DND-41 (cell line): Measurements from ENCODE around the gene NOD2.

ENCODE experiments used
- ATAC-seq: fragments of 200-7000 bp; cut with Tn5 transposase; 3 replicates; pipeline ENCODE4 v1.9.1; 2021; ENCODE audit warnings: low read depth; ENCODE audit not compliant: insufficient read depth
- DNase-seq: peaks from one replicate; pipeline ENCODE4 v3.0.0-alpha.2; 2020
- H2AFZ ChIP-seq: 2 replicates; pipeline ENCODE4 v1.6.0; 2012; ENCODE audit warnings: low read depth, low read length
- H3K27ac ChIP-seq: 2 replicates; pipeline ENCODE4 v1.5.1; 2012; ENCODE audit warnings: low read length, inconsistent platforms
- H3K27me3 ChIP-seq: fragments of 200-600 bp; sonication (generic); 2 replicates; pipeline ENCODE4 v1.6.0; 2012; ENCODE audit warnings: low read length, mild to moderate bottlenecking, inconsistent platforms; ENCODE audit not compliant: insufficient read depth, poor library complexity
- H3K36me3 ChIP-seq: 2 replicates; pipeline ENCODE4 v1.5.1; 2012; ENCODE audit warnings: low read length, inconsistent platforms; ENCODE audit not compliant: insufficient read depth
- H3K4me1 ChIP-seq: 2 replicates; pipeline ENCODE4 v1.5.1; 2012; ENCODE audit warnings: mild to moderate bottlenecking, low read length; ENCODE audit not compliant: insufficient read depth
- H3K4me2 ChIP-seq: 2 replicates; pipeline ENCODE4 v1.6.0; 2012; ENCODE audit warnings: mild to moderate bottlenecking, moderate library complexity, low read length, inconsistent platforms; ENCODE audit not compliant: insufficient read depth
- H3K4me3 ChIP-seq, 2 experiments: fragments of 200-600 bp in 1 of 2; shearing (Covaris generic) in 1 of 2; 2 replicates each; pipeline ENCODE4 v1.5.1; 2012 to 2016; ENCODE audit warnings: inconsistent platforms in 2 of 2, low read length in 2 of 2, mild to moderate bottlenecking in 2 of 2, low read depth in 1 of 2, moderate library complexity in 1 of 2
- H3K79me2 ChIP-seq: 2 replicates; pipeline ENCODE4 v1.6.0; 2012; ENCODE audit warnings: low read length, inconsistent platforms; ENCODE audit not compliant: insufficient read depth
- H3K9ac ChIP-seq: 2 replicates; pipeline ENCODE4 v1.6.0; 2012; ENCODE audit warnings: low read depth, mild to moderate bottlenecking, inconsistent platforms, low read length, moderate library complexity
- H3K9me3 ChIP-seq: 2 replicates; pipeline ENCODE4 v1.5.1; 2012; ENCODE audit warnings: low read length, moderate library complexity, mild to moderate bottlenecking, inconsistent platforms; ENCODE audit not compliant: insufficient read depth, severe bottlenecking
- H4K20me1 ChIP-seq: 2 replicates; pipeline ENCODE4 v1.6.0; 2012; ENCODE audit warnings: low read length; ENCODE audit not compliant: insufficient read depth
- CTCF ChIP-seq: IDR thresholded peaks from 2 replicates; pipeline ENCODE4 v1.5.1; 2012; ENCODE audit warnings: borderline replicate concordance, low read length, moderate library complexity, mild to moderate bottlenecking; ENCODE audit not compliant: poor library complexity, severe bottlenecking; ENCODE audit errors: extremely low read depth
- EZH2 ChIP-seq: IDR thresholded peaks from 3 replicates; pipeline ENCODE4 v1.6.1; 2012; ENCODE audit warnings: borderline replicate concordance, low read depth, mild to moderate bottlenecking, moderate library complexity, low read length, inconsistent platforms; ENCODE audit not compliant: severe bottlenecking

The NOD2 gene

GRCh38 chr16:50747207-50747956, 54.0 kb downstream of the NOD2 start:
- Histone ChIP-seq H3K79me2 (peaks cover 9% of the 10 kb centered on the region; the same call in 1 of the 2 replicates), H2AFZ (peak overlapping the region; percentile 63), H3K9me3 (no peaks in the 10 kb centered on the region), H3K9ac (peak overlapping the region; percentile 50), H3K4me1 (peaks cover 51% of the 10 kb centered on the region), H4K20me1 (no peaks in the 10 kb centered on the region), H3K4me3 (peak overlapping the region in 1 of 2 experiments; percentile 32; a peak in 2 of 4 replicates), H3K27me3 (no peaks in the 10 kb centered on the region), H3K27ac (peak overlapping the region; percentile 81), H3K4me2 (peak overlapping the region; percentile 60), H3K36me3 (peaks cover 20% of the 10 kb centered on the region; the same call in 1 of the 2 replicates)
- ATAC-seq (peak; percentile 91), DNase-seq (peak; percentile 47)
- TF ChIP-seq CTCF (peak; percentile 70), EZH2 (no peak)

- H3K27me3 ChIP-seq: no peaks in the 10 kb centered on the region
- no peak overlapping the region for H3K4me3 ChIP-seq
- DNase-seq (no peak), ATAC-seq (no peak)
- H3K9me3 ChIP-seq: no peaks in the 10 kb centered on the region
- 0 out of 2 replicates have a peak, but pooled peaks cover 6% of the 10 kb centered on the region for H3K79me2 ChIP-seq
- TF ChIP-seq EZH2 (no peak), CTCF (no peak)
- H3K4me1 ChIP-seq: peaks cover 21% of the 10 kb centered on the region
- no peak overlapping the region for H3K27ac ChIP-seq
- no peak overlapping the region for H2AFZ ChIP-seq
- H3K36me3 ChIP-seq: peaks cover 41% of the 10 kb centered on the region
- H3K4me2 ChIP-seq: no peak overlapping the region
- H3K9ac ChIP-seq: no peak overlapping the region
- H4K20me1 ChIP-seq: no peaks in the 10 kb centered on the region
Observed at GRCh38 chr16:50751528-50751927, 58.1 kb downstream of the NOD2 start.

- DNase-seq (no peak), ATAC-seq (no peak)
- no peak overlapping the region for H3K4me2 ChIP-seq
- H3K27me3 ChIP-seq: no peaks in the 10 kb centered on the region
- H4K20me1 ChIP-seq: no peaks in the 10 kb centered on the region
- H3K79me2 ChIP-seq: 0 out of 2 replicates have a peak, but pooled peaks cover 6% of the 10 kb centered on the region
- H3K9ac ChIP-seq: no peak overlapping the region
- no peak overlapping the region for H3K27ac ChIP-seq
- no peak overlapping the region for H3K4me3 ChIP-seq
- no peak overlapping the region for H2AFZ ChIP-seq
- H3K9me3 ChIP-seq: no peaks in the 10 kb centered on the region
- H3K4me1 ChIP-seq: peaks cover 10% of the 10 kb centered on the region
- no peak for TF ChIP-seq CTCF
- no peak for TF ChIP-seq EZH2
- H3K36me3 ChIP-seq: peaks cover 41% of the 10 kb centered on the region
Observed at GRCh38 chr16:50752471-50753235, 59.2 kb downstream of the NOD2 start.
